Activated CD8-positive, alpha-beta memory T cell treated with anti-CD3 and anti-CD28 coated beads, Interleukin-2, amount 10 ng/mL, durations not matched to agents 7 days and 5 days (primary cell): ENCODE measurements around the gene EVL. TPM values are rescaled to one million over a fixed set of nuclear protein-coding genes. Genes with fewer than 3 reads are reported as not detected.

ENCODE experiments used
- ATAC-seq: fragments of 150-1000 bp; cut with Tn5 transposase; one replicate; pipeline ENCODE4 v1.10.0; 2021; ENCODE audit warnings: moderate library complexity
- CTCF ChIA-PET: fragments of 350-600 bp; sonication (Branson Sonifier 250); formaldehyde crosslinking; loops from one replicate; lab custom pipeline; 2021; ENCODE audit warnings: antibody characterized with exemption; lab: Charles Lee
- DNase-seq: peaks from one replicate; pipeline ENCODE4 v3.0.0-alpha.2; 2020
- H3K27ac Mint-ChIP-seq: one replicate; pipeline ENCODE4 v1.8.0; 2021; ENCODE audit warnings: mild to moderate bottlenecking, mixed read lengths
- H3K27me3 Mint-ChIP-seq: one replicate; pipeline ENCODE4 v1.8.0; 2021; ENCODE audit warnings: mixed read lengths
- H3K36me3 Mint-ChIP-seq: one replicate; pipeline ENCODE4 v1.8.0; 2021; ENCODE audit warnings: mild to moderate bottlenecking, mixed read lengths
- H3K4me1 Mint-ChIP-seq: one replicate; pipeline ENCODE4 v1.8.0; 2021; ENCODE audit warnings: mixed read lengths
- H3K4me3 Mint-ChIP-seq: one replicate; pipeline ENCODE4 v1.8.0; 2021; ENCODE audit warnings: mild to moderate bottlenecking, moderate library complexity, mixed read lengths
- H3K9me3 Mint-ChIP-seq: one replicate; pipeline ENCODE4 v1.8.0; 2022; ENCODE audit warnings: low read depth, mixed read lengths
- total RNA-seq, 2 experiments: library from RNA; stranded (reverse); gene quantifications; one replicate each; pipeline ENCODE4 v1.2.3, GENCODE V29; 2021

The EVL gene
- total RNA-seq, 2 experiments from 2014 or later, result 774 to 910 TPM

DNA sequence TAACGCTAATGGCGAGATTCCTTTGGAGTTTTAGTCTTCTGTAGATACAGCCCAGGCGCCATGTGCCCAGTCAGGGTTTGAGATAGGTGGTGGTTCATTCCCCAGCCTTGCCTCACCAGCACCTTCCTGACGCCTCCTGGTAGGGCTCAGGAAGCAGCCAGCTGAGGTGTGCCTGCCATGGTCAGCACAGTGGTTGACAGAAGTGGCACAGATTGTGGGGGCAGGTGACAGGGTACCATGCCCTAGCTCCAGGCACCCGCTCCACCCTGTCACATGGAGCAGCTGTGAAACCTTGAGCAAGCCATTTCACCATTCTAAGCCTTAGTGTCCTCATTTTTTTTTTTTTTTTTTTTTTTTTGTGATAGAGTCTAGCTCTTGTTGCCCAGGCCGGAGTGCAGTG, 45.6 kb downstream of the EVL start:
- Mint-ChIP-seq H3K27ac (no peak overlapping the region), H3K4me3 (no peak overlapping the region)
- CTCF ChIA-PET, result interaction anchor here (1.2 to 24.4 kb wide), 3 partner anchors 35 to 82 kb away, joined by 3 to 607 read pairs (median 64); partner anchors contain the start of gene EVL

GRCh38 chr14:100111931-100112704, 46.9 kb downstream of the EVL start:
- no peak for ATAC-seq
- Mint-ChIP-seq H3K9me3 (no peaks in the 10 kb centered on the region), H3K4me3 (no peak overlapping the region), H3K27me3 (no peaks in the 10 kb centered on the region), H3K36me3 (peaks cover 63% of the 10 kb centered on the region), H3K27ac (peak overlapping the region; percentile 8), H3K4me1 (peaks cover 33% of the 10 kb centered on the region)
- DNase-seq, result no peak
- CTCF ChIA-PET, result interaction anchor here (0.6 to 24.4 kb wide), 5 partner anchors 36 to 131 kb away, joined by 3 to 607 read pairs (median 3); partner anchors contain the start of gene EVL

More for the DNA sequence above, 45.6 kb downstream of the EVL start:
- ATAC-seq (no peak), DNase-seq (no peak)
- peaks cover 46% of the 10 kb centered on the region for H3K4me1 Mint-ChIP-seq
- no peaks in the 10 kb centered on the region for H3K9me3 Mint-ChIP-seq
- H3K27me3 Mint-ChIP-seq, result no peaks in the 10 kb centered on the region
- H3K36me3 Mint-ChIP-seq, result peaks cover 71% of the 10 kb centered on the region

GRCh38 chr14:100114109-100114765, 49.0 kb downstream of the EVL start:
- H3K36me3 Mint-ChIP-seq, result peaks cover 48% of the 10 kb centered on the region
- ATAC-seq (no peak), DNase-seq (no peak)
- H3K9me3 Mint-ChIP-seq, result no peaks in the 10 kb centered on the region
- H3K27me3 Mint-ChIP-seq, result no peaks in the 10 kb centered on the region
- H3K4me1 Mint-ChIP-seq, result peaks cover 12% of the 10 kb centered on the region
- no peak overlapping the region for H3K4me3 Mint-ChIP-seq
- CTCF ChIA-PET, result interaction anchor here (24.4 kb wide), 1 partner anchor 39 kb away, joined by 607 read pairs; the partner anchor contains the start of gene EVL
- H3K27ac Mint-ChIP-seq, result no peak overlapping the region

DNA sequence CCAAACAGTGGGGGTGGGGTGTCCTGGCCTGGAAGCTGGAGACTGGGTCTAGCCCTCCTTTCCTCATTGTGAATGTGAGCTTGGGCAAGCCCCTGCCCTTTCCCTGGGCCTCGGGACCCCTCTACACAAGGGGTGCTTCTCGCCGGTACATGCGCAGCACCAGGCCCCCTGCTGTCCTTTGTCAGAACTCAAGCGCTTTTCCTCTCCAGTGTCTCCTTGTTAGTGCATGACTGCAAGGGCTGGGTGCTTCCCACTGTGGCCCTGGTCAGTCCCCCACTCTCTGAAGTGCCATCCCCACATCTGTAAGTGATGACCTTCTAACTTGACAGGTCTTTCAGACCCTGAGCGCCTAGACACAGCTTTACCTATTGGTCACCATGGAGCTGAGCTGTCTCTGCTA, 50.0 kb downstream of the EVL start:
- peaks cover 45% of the 10 kb centered on the region for H3K36me3 Mint-ChIP-seq
- H3K4me3 Mint-ChIP-seq, result no peak overlapping the region

DNA sequence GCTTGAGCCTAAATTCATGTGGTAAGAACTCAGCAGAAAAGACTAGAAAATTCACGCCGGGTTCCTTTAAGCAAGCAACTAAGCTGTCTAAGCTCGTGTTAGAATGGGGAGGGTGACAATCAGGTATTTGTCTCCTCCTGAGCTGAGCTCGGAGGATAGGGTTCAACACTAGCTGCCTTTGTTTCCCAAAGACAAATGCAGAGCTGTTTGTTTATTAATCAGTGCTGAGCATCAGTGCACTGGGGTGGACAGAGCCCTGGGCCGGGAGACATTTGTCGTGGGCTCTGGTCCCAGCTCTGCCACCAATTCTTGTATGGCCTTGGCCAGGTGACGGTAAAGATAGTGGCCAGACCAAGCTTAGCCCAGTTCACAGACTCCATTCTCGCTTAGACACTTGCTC, 50.5 kb downstream of the EVL start:
- Mint-ChIP-seq H3K4me3 (no peak overlapping the region), H3K36me3 (peaks cover 45% of the 10 kb centered on the region), H3K27ac (no peak overlapping the region), H3K4me1 (peaks cover 10% of the 10 kb centered on the region), H3K27me3 (no peaks in the 10 kb centered on the region), H3K9me3 (no peaks in the 10 kb centered on the region)
- CTCF ChIA-PET, result interaction anchor here (0.6 to 24.4 kb wide), 4 partner anchors 8 to 77 kb away, joined by 3 to 607 read pairs (median 6); partner anchors contain the start of gene EVL
- ATAC-seq (no peak), DNase-seq (no peak)

More for the DNA sequence above, 50.0 kb downstream of the EVL start:
- ATAC-seq, result no peak
- CTCF ChIA-PET, result interaction anchor here (0.6 to 24.4 kb wide), 3 partner anchors 7 to 130 kb away, joined by 3 to 607 read pairs (median 4); partner anchors contain the start of gene EVL
- Mint-ChIP-seq H3K9me3 (no peaks in the 10 kb centered on the region), H3K27me3 (no peaks in the 10 kb centered on the region), H3K27ac (peak overlapping the region; percentile 40), H3K4me1 (peaks cover 8% of the 10 kb centered on the region)
- no peak for DNase-seq

- CTCF ChIA-PET, result interaction anchor here (0.6 to 24.4 kb wide), 4 partner anchors 8 to 77 kb away, joined by 3 to 607 read pairs (median 6); partner anchors contain the start of gene EVL
- DNase-seq (no peak), ATAC-seq (no peak)
- Mint-ChIP-seq H3K9me3 (no peaks in the 10 kb centered on the region), H3K4me3 (no peak overlapping the region), H3K27ac (no peak overlapping the region), H3K36me3 (peaks cover 44% of the 10 kb centered on the region), H3K27me3 (no peaks in the 10 kb centered on the region), H3K4me1 (peaks cover 10% of the 10 kb centered on the region)
Measured at GRCh38 chr14:100116134-100116533, 50.9 kb downstream of the EVL start.

DNA sequence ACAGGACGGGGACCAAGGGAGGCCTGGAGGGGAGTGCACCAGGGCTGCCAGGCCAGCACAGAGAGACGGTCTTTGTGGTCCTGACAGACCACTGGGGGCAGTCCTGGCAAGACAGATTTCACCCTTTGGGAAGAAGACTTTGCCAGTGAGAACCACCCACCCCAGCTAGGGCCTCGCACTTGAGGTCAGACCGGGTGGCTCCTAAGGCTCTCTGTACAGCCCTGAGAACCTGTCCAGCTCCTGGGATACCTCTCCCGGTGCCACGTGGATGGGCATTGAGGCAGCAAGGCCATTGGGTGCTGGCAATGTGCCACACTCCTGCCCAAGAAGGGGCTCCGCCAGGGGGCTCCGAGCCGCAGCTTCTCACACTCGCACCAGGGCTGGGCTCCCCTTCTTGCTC, 51.8 kb downstream of the EVL start:
- CTCF ChIA-PET, result interaction anchor here (0.7 to 1.7 kb wide), 4 partner anchors 12 to 136 kb away, joined by 3 to 7 read pairs (median 3); no protein-coding TSS in a partner anchor
- peak overlapping the region; percentile 38 for H3K27ac Mint-ChIP-seq
- no peaks in the 10 kb centered on the region for H3K9me3 Mint-ChIP-seq
- DNase-seq, result no peak
- peaks cover 38% of the 10 kb centered on the region for H3K36me3 Mint-ChIP-seq
- H3K4me1 Mint-ChIP-seq, result peaks cover 10% of the 10 kb centered on the region
- no peak for ATAC-seq
- H3K4me3 Mint-ChIP-seq, result no peak overlapping the region
- H3K27me3 Mint-ChIP-seq, result no peaks in the 10 kb centered on the region

DNA sequence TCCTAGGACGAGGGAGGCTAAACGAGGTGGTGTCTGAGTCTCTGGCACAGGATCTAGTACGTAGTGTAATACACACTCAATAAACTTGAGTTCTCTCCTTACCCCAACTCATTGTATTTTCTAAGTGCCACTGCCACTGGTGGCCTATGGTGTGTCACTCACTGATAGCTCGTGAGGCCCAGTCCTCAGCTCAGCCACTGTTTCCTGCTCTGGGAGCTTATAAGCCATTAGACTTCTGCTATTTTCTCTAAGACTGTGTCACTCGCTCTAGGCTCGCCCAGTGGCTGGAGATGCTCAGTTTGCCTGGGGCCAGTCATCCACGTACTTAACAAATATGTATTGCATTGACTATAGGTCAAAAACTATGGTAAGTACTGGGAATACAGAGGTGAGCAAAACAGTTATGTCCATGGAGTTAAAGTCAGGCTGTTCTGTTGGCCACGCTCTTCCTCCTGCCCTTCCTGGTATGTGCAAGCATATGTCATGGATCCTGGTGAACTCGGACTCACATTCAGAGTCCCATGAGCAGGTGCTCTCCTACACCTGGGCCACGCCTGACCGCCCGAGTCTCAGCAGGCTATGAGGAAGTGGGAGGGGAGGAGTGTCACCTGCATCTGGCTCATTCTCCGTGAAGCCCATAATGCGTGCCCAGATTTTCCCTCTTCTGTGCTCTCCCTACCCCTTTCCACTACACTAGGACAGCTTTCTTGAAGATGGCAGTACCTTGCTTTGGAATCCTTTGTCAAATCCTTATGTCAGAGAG, 52.6 kb downstream of the EVL start:
- ATAC-seq, result no peak
- Mint-ChIP-seq H3K4me3 (no peak overlapping the region), H3K4me1 (peaks cover 8% of the 10 kb centered on the region), H3K27ac (no peak overlapping the region), H3K27me3 (no peaks in the 10 kb centered on the region), H3K9me3 (no peaks in the 10 kb centered on the region), H3K36me3 (peaks cover 30% of the 10 kb centered on the region)
- CTCF ChIA-PET, result interaction anchor here (1.3 to 1.8 kb wide), 5 partner anchors 13 to 136 kb away, joined by 3 to 7 read pairs (median 5); no protein-coding TSS in a partner anchor
- no peak for DNase-seq

- ATAC-seq (no peak), DNase-seq (no peak)
- H3K4me3 Mint-ChIP-seq, result no peak overlapping the region
- peaks cover 28% of the 10 kb centered on the region for H3K36me3 Mint-ChIP-seq
- no peaks in the 10 kb centered on the region for H3K27me3 Mint-ChIP-seq
- H3K27ac Mint-ChIP-seq, result peak overlapping the region; percentile 26
- H3K9me3 Mint-ChIP-seq, result no peaks in the 10 kb centered on the region
- CTCF ChIA-PET, result interaction anchor here (1.4 to 4.6 kb wide), 4 partner anchors 10 to 137 kb away, joined by 3 to 20 read pairs (median 6); no protein-coding TSS in a partner anchor
- H3K4me1 Mint-ChIP-seq, result peaks cover 3% of the 10 kb centered on the region
Measured at GRCh38 chr14:100118396-100119011, 53.3 kb downstream of the EVL start.

DNA sequence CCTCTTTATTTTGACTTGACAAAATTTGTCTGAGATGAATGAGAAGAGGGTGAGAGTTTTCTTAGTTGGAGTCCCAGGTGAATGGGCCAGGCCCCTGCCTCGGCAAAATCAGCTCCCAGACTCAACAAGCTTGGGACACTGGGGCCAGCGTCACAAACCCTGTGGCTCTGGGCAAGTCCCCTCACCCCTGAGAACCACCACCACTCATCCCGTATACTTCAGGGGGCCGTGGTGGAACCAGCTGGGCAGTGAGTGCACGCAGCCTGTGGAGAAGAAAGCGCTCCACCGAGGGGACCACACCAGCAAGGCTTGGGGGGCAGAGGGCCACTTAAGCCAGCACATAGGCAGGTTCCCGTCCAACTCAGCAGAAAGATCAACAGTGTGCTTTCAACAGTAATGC, 54.0 kb downstream of the EVL start:
- CTCF ChIA-PET, result interaction anchor here (1.8 to 4.6 kb wide), 3 partner anchors 11 to 74 kb away, joined by 5 to 20 read pairs (median 6); no protein-coding TSS in a partner anchor
- Mint-ChIP-seq H3K4me1 (peaks cover 3% of the 10 kb centered on the region), H3K36me3 (peaks cover 30% of the 10 kb centered on the region)

GRCh38 chr14:100120522-100121269, 55.5 kb downstream of the EVL start:
- Mint-ChIP-seq H3K27ac (peak overlapping the region; percentile 22), H3K9me3 (no peaks in the 10 kb centered on the region), H3K36me3 (peaks cover 36% of the 10 kb centered on the region), H3K4me1 (peaks cover 3% of the 10 kb centered on the region), H3K27me3 (no peaks in the 10 kb centered on the region), H3K4me3 (no peak overlapping the region)
- ATAC-seq (no peak), DNase-seq (no peak)
- CTCF ChIA-PET, result interaction anchor here (1.0 to 4.6 kb wide), 2 partner anchors 12 to 64 kb away, joined by 3 to 20 read pairs; no protein-coding TSS in a partner anchor

More for the DNA sequence above, 54.0 kb downstream of the EVL start:
- Mint-ChIP-seq H3K4me3 (no peak overlapping the region), H3K27me3 (no peaks in the 10 kb centered on the region), H3K9me3 (no peaks in the 10 kb centered on the region), H3K27ac (no peak overlapping the region)
- DNase-seq (no peak), ATAC-seq (no peak)
